ENCODE data around the gene SYNPO. TPM values are rescaled to one million over a fixed set of nuclear protein-coding genes. Genes with fewer than 3 reads are reported as not detected.

The SYNPO gene
- total RNA-seq, 1 donor from 2014 or later, result 0.41 TPM

GRCh38 chr5:150612405-150612804, 28.1 kb upstream of the SYNPO start:
- H3K4me2 ChIP-seq, result no peak overlapping the region
- no peaks in the 10 kb centered on the region for H4K20me1 ChIP-seq (ENCODE audit: low read depth)
- no peak overlapping the region for H2AFZ ChIP-seq (replicated peaks)
- H3K36me3 ChIP-seq, result no peaks in the 10 kb centered on the region
- TF ChIP-seq EZH2 (IDR thresholded peaks at IDR 0.05) (no peak), EZH2phosphoT487 (IDR thresholded peaks at IDR 0.05) (no peak)
- TF ChIP-seq, protein P1, sequence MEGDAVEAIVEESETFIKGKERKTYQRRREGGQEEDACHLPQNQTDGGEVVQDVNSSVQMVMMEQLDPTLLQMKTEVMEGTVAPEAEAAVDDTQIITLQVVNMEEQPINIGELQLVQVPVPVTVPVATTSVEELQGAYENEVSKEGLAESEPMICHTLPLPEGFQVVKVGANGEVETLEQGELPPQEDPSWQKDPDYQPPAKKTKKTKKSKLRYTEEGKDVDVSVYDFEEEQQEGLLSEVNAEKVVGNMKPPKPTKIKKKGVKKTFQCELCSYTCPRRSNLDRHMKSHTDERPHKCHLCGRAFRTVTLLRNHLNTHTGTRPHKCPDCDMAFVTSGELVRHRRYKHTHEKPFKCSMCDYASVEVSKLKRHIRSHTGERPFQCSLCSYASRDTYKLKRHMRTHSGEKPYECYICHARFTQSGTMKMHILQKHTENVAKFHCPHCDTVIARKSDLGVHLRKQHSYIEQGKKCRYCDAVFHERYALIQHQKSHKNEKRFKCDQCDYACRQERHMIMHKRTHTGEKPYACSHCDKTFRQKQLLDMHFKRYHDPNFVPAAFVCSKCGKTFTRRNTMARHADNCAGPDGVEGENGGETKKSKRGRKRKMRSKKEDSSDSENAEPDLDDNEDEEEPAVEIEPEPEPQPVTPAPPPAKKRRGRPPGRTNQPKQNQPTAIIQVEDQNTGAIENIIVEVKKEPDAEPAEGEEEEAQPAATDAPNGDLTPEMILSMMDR (IDR thresholded peaks at IDR 0.05), result no peak
- no peak overlapping the region for H3K27ac Mint-ChIP-seq
- H3K36me3 Mint-ChIP-seq, result no peaks in the 10 kb centered on the region
- H3K27me3 ChIP-seq, result no peaks in the 10 kb centered on the region
- peaks cover 35% of the 10 kb centered on the region for H3K4me1 Mint-ChIP-seq
- H3K9me3 Mint-ChIP-seq, result no peaks in the 10 kb centered on the region
- no peak overlapping the region for H3K4me3 ChIP-seq
- H3K27ac ChIP-seq, result no peak overlapping the region
- no peak overlapping the region for H3K9ac ChIP-seq
- H3K79me2 ChIP-seq (ENCODE audit: low read depth), result no peaks in the 10 kb centered on the region
- H3K4me1 ChIP-seq, result peaks cover 4% of the 10 kb centered on the region
- peaks cover 7% of the 10 kb centered on the region for H3K27me3 Mint-ChIP-seq (ENCODE audit: insufficient read depth, low read depth)
- H3K9me3 ChIP-seq (ENCODE audit: low read depth), result no peaks in the 10 kb centered on the region
- H3K4me3 Mint-ChIP-seq, result no peak overlapping the region
- DNase-seq (ENCODE audit: low spot score), result no peak
- no peaks in the 10 kb centered on the region for H3F3A ChIP-seq (ENCODE audit: low read depth)

DNA sequence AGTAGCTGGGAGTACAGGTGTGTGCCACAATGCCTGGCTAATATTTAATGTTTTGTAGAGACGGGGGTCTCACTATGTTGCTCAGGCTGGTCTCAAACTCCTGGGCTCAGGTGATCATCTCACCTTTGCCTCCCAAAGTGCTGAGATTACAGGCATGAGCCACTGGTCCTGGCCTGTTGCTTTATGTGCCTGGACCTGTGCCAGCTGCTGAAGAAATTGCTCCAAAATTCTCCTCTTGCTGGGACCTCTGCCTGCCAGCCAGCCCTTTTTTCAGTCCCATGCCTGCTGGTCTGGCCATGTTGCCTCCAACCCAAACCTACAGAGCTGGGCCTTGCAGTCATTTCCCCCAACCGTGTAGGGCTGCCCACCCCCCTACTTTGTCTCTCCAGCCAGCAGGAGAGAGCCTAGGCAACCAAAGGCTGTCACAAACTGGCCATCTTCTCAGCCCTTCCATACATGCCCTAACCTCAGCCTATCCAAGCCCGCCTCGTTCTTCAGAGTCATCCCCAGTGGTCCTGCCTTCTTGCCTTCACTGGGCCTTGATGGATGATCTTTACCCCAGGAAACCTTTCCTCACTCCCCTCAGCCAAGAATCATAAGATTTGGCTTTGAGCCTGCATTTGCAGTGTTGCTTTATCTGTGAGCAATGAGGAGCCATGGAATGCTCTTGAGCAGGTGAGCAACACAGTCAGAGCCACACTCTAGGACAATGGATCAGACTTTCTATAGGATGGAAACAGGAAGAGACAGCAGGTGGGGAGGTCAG, 27.4 kb upstream of the SYNPO start:
- H3K27ac Mint-ChIP-seq, result peak overlapping the region; percentile 2
- no peak overlapping the region for H3K4me3 Mint-ChIP-seq
- Histone ChIP-seq H3K4me2 (no peak overlapping the region), H3K9ac (no peak overlapping the region), H3F3A (ENCODE audit: low read depth) (no peaks in the 10 kb centered on the region), H2AFZ (replicated peaks) (no peak overlapping the region), H3K36me3 (no peaks in the 10 kb centered on the region), H3K27ac (no peak overlapping the region), H3K4me1 (peaks cover 4% of the 10 kb centered on the region), H3K9me3 (ENCODE audit: low read depth) (no peaks in the 10 kb centered on the region), H3K4me3 (no peak overlapping the region), H3K79me2 (ENCODE audit: low read depth) (no peaks in the 10 kb centered on the region), H4K20me1 (ENCODE audit: low read depth) (no peaks in the 10 kb centered on the region), H3K27me3 (no peaks in the 10 kb centered on the region)
- peaks cover 38% of the 10 kb centered on the region for H3K4me1 Mint-ChIP-seq
- H3K36me3 Mint-ChIP-seq, result no peaks in the 10 kb centered on the region
- no peaks in the 10 kb centered on the region for H3K9me3 Mint-ChIP-seq
- TF ChIP-seq EZH2 (IDR thresholded peaks at IDR 0.05), result no peak
- TF ChIP-seq EZH2phosphoT487 (IDR thresholded peaks at IDR 0.05), result no peak
- TF ChIP-seq, protein P1 (IDR thresholded peaks at IDR 0.05), result no peak
- peaks cover 7% of the 10 kb centered on the region for H3K27me3 Mint-ChIP-seq (ENCODE audit: insufficient read depth, low read depth)
- no peak for DNase-seq (ENCODE audit: low spot score)

DNA sequence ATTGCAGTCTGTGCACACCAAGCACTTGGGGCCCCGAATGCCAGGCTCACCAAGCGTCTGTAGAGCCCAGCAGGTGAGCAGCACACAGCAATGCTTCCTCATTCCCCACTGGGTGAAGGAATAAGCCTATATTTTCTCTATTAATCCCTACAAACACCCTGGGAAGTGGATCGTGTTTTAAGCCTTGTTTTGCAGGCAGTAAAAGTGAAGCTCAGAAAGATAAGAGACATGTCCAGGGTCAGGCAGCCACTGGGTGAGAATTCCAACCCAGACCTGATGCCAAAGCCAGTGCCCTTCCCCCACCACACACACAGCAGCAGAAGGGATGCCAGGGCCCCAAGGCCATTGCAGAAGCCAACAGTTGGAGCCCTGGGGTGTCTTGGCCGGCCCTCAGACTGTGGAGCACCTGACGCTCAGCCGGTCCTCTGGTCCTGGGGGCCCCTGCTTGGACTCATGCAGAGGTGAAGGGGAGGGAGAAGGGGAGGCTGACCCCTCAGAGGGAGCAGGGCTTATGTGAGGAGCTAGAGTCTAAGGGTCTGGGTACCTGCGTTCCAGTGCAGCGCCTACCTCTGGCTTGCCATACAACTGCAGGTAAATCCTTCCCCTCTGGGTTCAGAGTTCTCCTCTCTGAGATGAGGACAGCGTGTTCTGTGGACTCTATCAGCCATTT, 26.3 kb upstream of the SYNPO start:
- TF ChIP-seq, protein P1 (IDR thresholded peaks at IDR 0.05), result peak; percentile 51
- TF ChIP-seq EZH2 (IDR thresholded peaks at IDR 0.05), result no peak
- Histone ChIP-seq H3K36me3 (no peaks in the 10 kb centered on the region), H3K27me3 (no peaks in the 10 kb centered on the region), H3K79me2 (ENCODE audit: low read depth) (no peaks in the 10 kb centered on the region), H2AFZ (replicated peaks) (no peak overlapping the region), H3K9ac (no peak overlapping the region), H4K20me1 (ENCODE audit: low read depth) (no peaks in the 10 kb centered on the region), H3K9me3 (ENCODE audit: low read depth) (no peaks in the 10 kb centered on the region), H3K4me2 (no peak overlapping the region), H3F3A (ENCODE audit: low read depth) (no peaks in the 10 kb centered on the region), H3K4me3 (no peak overlapping the region), H3K4me1 (peaks cover 4% of the 10 kb centered on the region), H3K27ac (no peak overlapping the region)
- Mint-ChIP-seq H3K9me3 (no peaks in the 10 kb centered on the region), H3K4me1 (peaks cover 43% of the 10 kb centered on the region), H3K36me3 (no peaks in the 10 kb centered on the region), H3K27me3 (ENCODE audit: insufficient read depth, low read depth) (peaks cover 7% of the 10 kb centered on the region), H3K27ac (no peak overlapping the region), H3K4me3 (no peak overlapping the region)
- no peak for DNase-seq (ENCODE audit: low spot score)

Measured in neural progenitor cell (in vitro differentiated cells).